A549 treated with AZD9567 at 1 μM for 4 hours (cell line): ENCODE measurements around the gene NKX6-1. TPM values are rescaled to one million over a fixed set of nuclear protein-coding genes. Genes with fewer than 3 reads are reported as not detected.

ENCODE experiments used
- total RNA-seq: library from RNA; stranded (reverse); fragments of 200-300 nt; extraction: Qiagen RNA extraction; gene quantifications from 5 replicates; pipeline ENCODE4 v1.2.3, GENCODE V29; 2022; ENCODE audit not compliant: insufficient read depth

NKX6-1 gene
- 0.24 to 0.44 TPM (median 0.38 TPM) in 4 of 5 replicates, not detected in the other for total RNA-seq

DNA sequence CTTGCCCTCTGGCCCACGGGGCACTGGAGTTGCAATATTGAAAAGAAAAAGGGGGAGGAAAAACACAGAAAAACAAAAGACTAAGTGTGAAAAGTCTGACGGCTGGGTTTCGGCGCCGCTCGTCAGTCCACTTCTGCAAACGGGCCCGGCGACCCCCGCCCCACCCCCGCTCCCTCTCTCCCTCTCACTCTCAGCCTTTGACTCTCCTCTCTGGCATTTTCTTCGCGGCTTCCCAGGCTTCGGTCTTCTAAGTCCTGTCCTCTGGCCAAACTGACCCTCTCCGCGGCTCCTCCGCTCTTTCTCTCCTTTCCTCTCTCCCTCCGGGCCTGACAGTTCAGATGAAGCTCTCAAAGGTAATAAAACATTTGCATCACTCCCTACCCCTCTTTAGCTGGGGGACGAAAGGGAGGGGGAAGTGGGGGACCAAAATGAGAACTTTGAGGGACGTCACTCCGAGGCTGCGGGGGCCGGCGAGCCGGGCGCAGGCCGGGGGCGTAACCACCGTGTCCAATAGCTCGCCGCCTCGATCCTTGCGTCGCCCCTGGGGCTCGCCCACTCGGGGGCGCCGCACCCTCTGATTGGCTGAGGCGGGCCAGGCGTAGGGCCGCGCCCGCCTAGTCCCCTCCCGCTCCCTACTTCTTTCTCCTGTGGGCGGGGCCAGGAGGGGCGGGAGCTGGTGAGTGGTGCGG, at the start of gene NKX6-1:
Gene NKX6-1 (minus strand): TSS at position 358 of the 689 bp plus-strand sequence. CDS start 1,064 bp downstream, outside the sequence.

Other genes with a start within 250 kb of the NKX6-1 start
- gene CDS1, start 83.8 kb upstream of the NKX6-1 start, total RNA-seq = 0.57 to 0.85 TPM (median 0.68 TPM) in 5 replicates